Measurements from ENCODE around the gene PNPLA2.

The PNPLA2 gene

DNA sequence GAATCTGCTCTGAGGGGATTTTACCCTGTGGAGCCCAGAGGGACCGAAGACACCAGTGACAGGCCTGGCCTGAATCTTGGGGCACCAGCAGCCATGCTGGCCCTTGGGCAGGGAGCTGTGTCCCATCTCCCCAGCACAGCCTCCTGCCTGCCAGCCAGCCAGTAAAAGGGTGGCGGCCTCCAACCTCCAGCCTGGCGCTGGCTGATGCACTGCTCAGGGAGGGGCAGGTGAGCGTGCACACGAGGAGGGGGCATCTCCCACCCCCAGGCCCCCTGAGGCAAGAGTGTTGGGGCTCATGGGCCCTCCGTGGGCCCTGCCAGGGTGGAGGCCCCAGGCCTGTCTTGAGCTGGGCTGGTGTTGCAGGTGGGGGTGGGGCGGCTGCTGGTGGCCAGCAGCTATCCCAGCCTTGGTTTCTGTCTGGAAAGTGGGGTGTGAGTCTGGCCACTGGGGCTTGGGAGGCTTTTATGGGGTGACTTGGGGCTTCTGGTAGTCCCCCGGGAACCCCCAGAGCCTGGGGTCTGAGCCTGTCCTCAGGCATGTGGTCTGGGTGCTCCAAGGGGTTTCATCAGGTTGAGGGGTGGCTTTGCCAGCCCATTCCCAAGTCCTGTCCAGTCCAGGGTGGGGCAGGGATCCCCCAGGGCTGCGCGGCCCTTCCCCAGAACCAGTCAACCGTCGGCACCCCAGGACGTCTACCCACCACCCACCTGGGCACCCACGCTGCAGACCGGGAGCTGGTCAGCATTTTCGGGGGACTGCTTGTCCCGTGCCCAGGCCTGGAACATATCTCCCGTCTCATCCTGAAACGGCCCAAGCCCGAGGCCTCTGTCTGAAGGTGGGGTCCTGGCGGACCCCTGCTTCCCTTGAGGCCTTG, 41.8 kb downstream of the PNPLA2 start:
- DNase-seq (ENCODE audit: low spot score), result no peak

DNA sequence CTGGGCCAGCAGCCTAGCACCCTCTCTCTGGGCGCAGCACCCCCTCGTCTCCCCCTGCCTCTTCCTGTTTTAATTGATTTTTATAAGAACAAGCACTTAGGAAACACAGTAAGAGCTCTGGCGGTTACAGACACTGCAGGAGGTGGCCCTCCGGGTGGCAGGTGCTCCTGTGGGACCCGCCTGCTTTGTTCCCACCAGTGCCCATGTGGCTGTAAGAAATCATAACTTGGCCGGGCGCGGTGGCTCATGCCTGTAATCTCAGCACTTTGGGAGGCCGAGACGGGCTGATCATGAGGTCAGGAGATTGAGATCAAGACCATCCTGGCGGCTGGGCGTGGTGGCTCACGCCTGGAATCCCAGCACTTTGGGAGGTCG, 42.4 kb downstream of the PNPLA2 start:
- no peak for DNase-seq (ENCODE audit: low spot score)

DNA sequence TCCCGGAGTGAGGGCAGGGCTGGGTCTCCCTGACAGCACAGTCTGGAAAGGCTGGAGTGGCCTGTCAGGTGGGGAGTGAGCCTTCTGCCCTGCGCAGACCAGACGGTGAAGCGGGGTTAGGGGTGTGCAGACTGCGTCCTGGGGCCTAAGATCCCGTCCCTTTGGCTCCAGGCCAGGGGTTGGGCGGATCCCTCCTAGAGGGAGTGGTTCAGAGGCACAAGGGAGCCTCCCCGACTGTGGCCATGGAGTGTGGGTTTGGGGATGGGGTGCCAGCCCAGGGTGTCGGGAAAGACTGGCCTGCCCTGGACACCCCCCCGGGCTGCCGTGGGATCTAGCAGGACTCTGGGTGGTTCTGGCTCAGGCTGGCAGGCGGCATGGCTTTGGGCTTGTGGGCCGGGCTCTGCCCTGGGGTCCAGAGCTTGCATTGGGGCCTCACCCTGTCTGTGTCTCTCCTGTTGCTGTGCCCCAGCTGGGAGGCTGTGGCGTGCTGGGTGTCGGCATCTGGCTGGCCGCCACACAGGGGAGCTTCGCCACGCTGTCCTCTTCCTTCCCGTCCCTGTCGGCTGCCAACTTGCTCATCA, 43.5 kb downstream of the PNPLA2 start:
- no peak for DNase-seq (ENCODE audit: low spot score)

DNA sequence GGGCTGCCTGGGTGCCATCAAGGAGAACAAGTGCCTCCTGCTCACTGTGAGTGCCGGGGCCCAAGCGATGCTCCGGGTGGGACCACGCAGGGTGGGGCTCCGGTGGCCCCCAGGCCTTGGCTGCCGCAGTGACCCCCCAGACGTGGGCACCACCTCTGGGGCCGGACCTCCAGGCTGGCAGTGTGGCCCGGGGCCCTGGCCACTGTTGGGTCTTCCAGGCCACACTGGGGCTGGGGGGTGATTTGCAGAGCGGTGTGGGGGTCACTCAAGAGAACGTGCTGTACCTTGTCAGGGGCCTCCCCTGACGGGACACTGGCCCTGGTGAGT, 43.9 kb downstream of the PNPLA2 start:
- no peak for DNase-seq (ENCODE audit: low spot score)

DNA sequence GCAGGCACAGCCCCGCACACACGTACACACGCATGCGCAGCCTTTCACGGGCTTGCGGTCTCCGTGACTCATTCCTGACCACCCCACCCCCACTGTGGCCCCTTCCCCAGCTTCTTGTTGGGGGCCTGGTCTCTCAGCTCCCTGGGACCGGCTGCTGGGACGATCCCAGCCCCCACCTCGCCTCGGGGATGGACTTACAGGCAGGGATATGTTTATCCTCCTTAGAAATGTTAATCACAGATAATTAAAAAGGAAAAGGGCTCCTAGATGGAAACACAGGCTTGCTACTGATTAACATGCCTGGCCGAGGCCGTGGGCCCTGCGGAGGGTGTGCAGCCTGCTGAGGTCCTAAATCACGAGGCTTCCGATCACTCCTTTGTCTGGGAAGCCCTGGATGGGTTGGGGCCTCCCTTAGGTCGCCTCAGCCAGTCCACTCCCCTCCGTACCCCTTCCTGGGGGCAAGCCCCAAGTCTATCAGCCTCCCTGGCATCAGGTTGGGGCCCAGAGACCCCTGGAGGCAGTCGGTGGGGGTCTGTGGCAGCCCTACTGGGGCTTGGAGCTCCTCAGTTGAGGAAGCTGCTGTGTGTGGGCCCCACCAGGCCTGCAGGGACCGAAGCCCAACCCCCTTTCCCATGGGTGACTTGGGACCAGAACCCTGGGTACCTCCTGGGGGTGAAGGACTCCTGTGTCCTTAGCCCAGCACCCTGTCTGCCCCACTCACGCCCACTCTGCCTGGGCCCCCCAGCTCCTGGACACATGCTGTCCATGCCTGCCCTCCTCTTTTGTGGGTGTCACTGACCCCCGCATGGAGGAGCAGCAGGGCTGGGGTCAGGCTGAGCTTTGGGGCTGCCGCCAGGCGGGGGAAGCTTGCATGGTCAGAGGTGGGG, 44.6 kb downstream of the PNPLA2 start:
- DNase-seq (ENCODE audit: low spot score), result no peak

DNA sequence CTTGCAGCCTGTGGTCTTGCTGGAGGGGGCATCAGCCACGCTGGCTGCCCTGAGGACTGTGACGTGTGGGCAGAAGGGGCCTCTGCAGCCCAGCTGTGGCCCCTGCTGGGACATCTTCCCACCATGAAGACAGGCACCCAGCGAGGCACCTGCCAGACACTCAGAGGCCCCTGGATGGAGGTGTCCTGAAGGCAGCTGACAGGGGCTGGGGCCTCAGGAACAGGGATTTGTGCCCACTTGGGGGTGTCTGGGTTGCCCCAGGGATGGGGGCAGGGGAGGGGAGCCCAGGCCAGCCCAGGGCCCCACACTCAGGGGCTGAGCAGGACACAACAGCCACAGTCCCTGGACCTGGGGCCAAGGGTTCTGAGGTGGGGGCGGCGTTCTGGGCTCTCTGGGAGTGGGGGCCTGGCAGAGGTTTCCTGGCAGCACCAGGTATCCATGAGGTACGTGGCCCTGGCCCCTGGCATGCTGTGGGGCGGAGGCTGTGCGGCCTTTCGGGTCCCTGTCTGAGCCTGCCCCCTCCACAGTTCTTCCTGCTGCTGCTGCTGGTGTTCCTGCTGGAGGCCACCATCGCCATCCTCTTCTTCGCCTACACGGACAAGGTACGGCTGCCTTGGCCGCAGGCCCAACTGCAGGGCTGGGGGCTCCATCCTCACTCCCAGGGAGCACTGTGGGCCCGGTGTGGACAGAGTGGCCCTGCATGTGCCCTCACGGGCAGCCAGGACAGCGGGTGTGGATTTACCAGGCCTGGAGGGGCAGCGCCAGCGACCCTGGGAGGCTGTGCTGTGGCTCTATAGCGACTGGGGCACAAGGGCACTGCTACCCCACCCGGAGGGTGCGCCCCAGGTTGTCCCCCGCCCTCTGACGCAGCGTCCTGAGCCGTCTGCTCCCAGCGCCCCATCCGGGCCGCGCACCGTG, 45.5 kb downstream of the PNPLA2 start:
- DNase-seq (ENCODE audit: low spot score), result no peak

DNA sequence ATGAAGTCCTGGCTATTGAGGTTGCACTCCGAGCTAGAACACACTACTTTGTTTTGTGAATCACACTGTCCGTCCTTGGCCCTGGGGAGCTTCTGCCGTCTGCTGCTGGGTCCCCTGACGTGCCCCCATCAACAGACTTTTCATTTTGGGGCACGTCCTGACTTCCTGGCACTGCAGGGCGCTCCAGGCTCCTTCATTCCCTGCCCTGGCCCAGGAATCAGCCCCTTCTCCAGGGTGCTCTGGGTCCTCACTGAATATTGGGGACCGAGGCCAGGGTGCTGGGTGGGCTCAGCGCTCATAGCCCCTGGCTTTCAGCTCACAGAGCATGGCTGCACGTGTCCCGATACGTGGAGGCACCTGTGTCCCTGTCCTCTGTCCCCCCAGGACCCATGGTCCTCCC, 46.2 kb downstream of the PNPLA2 start:
- DNase-seq (ENCODE audit: low spot score), result no peak

DNA sequence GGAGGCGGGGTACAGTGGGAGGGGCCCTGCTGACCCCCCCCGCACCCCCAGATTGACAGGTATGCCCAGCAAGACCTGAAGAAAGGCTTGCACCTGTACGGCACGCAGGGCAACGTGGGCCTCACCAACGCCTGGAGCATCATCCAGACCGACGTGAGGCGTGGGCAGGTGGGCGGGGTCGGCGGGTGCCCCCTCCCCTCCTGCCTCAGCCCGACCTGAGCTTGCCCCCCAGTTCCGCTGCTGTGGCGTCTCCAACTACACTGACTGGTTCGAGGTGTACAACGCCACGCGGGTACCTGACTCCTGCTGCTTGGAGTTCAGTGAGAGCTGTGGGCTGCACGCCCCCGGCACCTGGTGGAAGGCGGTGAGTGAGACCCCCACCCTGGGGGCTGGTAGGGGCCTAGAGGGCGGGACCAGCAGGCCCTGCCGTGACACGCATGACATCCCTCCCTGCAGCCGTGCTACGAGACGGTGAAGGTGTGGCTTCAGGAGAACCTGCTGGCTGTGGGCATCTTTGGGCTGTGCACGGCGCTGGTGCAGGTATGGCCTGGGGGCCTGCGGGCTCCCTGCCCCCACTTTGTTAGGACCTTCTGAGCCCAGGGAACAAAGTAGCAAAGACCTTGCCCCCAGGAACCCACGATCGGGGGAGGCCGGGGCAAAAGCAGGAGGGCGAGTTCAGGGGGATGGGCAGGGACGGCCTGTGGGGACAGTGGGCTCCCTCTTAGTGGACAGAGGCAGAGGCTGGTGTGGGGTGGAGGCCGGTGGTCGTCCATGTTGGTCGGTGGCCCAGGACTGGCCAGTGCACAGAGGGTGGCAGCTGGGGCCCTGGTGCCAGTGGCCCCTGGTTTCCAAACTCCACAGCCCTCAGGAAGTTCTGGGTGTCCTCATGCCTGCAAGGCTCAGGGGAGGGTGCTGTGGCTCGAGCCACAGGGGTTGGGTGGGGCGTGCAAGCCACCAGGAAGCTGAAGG, 47.0 kb downstream of the PNPLA2 start:
- no peak for DNase-seq (ENCODE audit: low spot score)

DNA sequence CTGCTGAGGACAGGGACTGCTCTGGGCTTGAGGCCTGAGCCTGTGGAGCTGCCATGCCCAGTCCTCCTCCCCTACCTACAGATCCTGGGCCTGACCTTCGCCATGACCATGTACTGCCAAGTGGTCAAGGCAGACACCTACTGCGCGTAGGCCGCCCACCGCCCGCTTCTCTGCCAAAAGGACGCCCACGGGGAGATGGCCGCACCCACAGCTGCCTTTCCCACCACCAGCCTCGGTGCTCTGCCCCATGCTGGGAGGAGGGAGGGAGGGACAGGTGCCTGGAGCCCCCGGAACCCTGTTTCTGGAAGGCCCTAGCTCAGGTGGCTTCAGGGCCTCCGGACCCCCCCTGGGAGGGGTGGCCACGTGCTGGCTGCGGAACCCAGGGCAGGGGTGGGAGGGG, 47.8 kb downstream of the PNPLA2 start:
- DNase-seq (ENCODE audit: low spot score), result no peak

DNA sequence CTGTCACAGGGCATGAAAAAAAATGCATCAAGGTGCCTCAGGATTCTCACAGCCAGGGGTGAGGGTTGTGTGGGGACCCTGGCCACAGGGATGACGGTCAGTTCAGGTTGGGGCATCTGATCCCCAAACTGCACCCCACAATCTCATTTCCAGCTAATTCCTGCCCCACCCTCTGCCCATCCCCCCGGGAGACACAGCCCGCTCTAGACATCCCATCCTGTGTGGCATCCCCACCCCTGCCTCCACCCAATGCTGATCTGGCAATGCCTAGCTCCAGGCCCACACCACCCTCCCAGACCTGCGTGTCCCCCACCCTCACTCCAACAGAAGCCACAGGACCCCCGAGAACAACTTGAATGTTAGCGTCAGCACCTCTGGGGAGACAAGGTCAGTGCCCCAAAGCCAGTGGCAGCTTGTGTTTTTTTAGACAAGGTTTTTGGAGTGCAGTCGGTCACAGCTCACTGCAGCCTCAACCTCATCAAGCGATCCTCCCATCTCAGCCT, 49.2 kb downstream of the PNPLA2 start:
- no peak for DNase-seq (ENCODE audit: low spot score)

DNA sequence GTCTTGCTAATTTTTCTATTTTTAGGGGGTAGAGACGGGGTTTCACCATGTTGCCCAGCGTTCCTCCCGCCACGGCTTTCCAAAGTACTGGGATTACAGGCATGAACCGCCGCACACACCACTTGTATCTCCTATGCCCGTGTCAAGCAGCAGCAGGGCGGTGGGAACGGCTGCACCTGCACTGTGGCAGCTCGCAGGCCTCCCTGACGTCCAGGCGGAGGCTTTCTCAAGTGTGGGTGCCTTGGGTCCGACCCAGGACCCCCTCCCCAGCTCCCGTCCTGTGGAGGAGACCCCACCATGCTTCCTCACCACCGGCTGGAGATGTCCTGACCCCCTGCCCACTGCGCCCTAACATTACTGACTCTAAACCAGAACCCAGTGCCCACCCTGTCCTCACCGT, 49.7 kb downstream of the PNPLA2 start:
- DNase-seq (ENCODE audit: low spot score), result no peak

DNA sequence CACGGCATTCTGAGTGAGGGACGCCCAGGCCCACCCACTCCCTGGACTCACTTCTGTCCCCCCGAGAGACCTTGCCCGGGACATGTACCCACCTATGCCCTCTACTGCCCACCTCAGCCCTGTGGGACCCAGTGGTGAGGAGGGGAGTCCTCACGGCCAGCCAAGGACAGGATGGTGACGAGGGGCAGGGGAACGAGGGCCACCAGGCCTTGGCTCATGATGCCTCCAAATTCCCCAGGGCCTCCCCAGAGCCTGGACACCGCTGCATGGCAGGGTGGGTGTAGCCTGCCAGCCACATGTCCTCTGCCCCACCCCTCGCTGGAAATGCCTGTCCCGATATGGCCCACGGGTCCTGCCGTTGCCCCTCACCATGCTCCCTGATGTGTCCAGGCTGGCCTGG, 50.1 kb downstream of the PNPLA2 start:
- DNase-seq (ENCODE audit: low spot score), result no peak

DNA sequence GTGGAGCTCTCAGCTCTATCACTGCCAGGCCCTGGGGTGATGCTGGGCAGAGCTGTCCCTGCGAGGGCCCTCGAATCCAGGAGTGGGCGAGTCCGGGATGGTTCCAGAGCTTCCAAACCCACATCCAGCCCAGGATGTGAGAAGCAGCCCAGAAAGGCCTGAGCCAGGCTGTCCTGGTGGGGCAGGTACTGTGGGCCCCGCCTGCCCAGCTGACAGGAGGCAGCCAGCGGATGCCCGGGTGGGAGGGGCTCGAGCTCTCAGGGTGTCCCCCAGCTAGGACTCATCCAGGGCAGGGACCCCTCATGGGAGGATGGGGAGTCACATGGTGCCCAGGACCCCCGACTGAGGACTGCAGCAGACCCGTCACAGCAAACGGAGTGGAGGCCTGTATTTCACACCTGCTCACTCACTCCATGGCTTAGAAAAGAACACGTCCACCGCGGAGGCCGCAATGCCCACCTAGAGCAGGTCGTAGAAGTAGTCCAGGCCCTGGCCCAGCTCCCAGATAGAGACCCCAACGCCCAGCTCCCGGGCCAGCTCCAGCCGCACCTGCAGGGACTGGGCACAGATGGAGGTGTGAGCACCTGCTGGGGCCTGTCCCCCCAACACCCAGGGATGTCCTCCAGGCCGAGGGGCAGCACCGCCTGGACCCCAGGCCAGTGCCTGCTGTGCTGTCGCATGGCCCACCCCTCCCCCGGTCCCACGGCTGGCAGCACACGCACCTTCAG, 50.8 kb downstream of the PNPLA2 start:
- DNase-seq (ENCODE audit: low spot score), result no peak

DNA sequence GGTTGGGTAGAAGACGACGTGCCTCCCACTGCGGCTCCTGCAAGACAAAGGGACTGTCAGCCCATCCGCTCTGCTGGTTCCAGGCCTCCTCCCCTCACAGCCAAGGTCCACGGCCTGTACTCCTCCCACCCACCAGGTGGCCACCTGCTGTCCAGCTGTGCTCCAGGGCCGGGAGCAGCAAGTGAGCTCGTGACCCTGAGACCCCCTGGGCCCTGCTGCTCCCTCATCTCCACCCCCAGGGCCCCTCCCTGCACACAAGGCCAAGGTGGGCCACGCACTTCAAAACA, 51.4 kb downstream of the PNPLA2 start:
- no peak for DNase-seq (ENCODE audit: low spot score)

DNA sequence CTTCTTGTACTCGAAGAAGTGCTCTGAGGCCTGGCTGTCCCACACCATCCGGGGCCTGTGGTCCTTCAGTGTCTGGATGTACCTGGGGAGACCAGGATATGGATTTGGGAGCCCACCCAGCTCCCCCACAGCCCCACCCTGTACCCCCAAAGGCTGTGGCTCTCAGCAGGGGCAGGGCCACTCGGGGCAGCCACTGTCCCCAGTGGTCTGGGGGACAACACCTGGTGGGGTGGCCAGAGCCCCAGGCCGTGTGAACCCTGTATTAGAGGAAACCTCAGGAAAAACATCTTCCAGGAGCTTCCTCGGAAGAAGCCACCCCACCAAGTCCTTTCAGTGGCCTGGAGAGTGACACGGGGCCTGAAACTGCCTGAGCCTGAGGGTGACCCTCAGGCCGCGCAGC, 51.7 kb downstream of the PNPLA2 start:
- DNase-seq (ENCODE audit: low spot score), result no peak

DNA sequence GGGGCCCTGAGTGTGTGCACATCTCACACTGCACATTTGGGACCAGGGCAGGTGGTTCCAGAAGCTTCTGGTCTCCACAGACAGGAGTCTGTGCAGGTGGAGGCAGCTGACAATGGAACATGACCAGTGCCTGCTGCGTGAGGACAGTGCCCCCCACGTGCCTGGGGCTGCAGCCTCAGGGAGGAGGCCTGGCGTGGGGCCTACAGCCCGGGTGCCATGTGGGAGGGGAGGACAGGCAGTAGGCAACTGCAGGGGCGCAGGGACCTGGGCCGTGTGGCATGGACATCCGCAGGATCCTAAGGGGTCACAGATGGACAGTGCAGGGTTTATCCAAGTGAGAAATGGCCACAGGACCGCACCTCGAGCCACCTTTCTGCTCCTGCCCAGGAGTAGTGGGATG, 52.8 kb downstream of the PNPLA2 start:
- no peak for DNase-seq (ENCODE audit: low spot score)

DNA sequence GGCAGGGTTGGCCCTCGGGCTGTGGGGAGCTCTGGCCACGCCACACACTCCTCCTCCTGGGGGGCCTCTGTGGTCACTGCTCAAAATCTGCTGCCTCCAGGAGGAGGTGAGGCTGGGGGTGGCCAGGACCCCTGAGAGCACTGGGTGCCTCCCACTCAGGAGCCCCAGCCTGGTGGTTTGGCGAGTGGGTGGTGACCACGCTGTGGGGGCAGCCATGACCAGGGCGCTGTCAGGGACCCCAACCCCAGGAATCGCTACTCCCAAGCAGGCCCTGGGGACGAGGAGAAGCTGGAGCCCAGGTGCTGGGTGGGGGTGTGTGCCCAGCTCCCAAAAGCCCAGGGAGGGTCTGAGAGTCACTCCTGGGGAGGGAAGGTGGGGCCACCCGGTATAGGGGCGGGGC, 54.1 kb downstream of the PNPLA2 start:
- DNase-seq (ENCODE audit: low spot score), result no peak

DNA sequence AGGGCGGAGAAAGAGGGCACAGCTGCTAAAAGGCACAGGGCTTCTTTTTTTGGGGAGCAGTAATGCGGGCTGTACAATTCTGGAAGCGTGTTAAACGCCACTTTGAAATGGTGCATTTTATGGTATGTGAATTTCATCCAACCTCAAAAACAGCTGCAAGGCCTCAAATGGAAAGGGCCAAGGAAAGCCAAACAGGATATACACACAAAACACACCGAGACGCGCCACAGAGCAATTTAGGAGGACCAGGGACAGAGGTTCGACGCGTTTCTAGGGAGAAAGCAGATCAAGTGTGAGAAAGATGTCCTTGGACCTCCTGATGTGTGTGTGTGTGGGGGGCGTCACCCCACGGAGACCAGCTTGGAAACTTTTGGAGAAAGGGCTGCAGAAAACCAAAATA, 55.0 kb downstream of the PNPLA2 start:
- DNase-seq (ENCODE audit: low spot score), result no peak

Data from AG08395 (cell line).